Non-pigmented ciliary epithelial cell (primary cell): Measurements from ENCODE around the gene ANKMY1.

ENCODE experiments used
- DNase-seq: peaks from one replicate; pipeline ENCODE4 v3.0.0-alpha.2; 2010; ENCODE audit warnings: low read depth

The ANKMY1 gene

DNA sequence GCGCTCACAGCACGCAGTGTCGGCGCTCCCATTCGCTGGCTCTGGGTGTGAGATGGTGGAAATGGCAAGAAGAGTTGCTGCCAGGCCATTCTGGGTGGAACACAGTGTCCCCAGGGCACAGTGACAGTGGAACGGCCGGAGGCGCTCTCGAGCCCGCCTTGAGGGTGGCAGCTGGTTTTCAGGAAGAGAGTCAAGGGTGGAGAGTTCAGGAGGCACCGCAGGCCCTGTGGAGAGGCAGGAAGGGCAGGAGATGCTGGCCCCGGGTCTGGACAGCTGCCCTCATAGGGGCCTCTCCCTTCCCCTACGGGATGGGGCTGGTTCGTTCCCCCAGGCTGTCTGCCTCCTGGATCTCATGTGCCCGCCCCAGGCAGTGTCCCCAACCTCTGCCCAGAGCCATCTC lies 109.9 kb downstream of the ANKMY1 start:
- DNase-seq = no peak

DNA sequence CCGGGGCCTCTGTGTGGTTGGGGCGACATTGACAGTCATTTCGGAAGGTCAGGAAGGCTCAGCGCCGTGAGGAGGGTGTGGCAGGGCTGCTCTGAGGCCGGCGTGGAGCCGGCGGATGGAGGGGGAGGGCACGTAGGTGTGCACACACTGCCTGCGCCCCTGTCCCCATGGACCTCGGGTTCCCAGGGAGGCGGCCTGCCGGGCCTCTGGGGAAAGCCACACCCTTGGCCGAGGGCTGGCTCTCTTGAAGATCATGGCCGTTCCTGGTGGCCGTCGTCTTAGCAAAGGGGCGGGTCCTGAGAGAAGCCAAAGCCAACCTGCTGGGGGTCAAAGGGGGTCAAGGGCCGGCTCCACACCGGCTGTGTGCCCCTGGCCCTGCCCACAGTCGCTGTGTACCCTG lies 110.5 kb downstream of the ANKMY1 start:
- DNase-seq = no peak

DNA sequence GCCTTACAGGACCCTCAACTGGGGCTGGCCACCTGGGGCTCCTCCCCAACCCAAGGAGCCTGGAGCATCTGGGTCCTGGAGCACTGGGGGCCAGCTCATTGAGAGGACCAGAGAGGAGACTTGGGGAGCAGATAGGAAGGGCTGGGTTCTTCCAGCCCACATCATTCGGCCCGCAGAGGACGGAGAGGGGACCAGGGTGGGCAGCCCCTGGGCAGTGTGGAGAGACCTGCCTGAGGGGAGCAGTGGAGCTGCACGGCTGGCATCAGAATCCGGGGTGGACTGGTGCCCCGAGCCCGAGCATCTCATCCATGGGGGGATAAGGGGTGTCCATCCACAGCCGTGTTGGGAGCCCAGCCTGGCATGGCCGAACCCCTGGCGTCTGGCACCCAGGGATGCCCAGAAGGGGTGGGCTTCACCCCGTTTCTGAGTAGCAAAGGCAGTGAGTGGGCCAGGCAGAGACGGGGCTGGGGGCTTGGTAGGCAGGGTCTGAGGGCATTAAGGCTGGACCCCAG lies 111.1 kb downstream of the ANKMY1 start:
- DNase-seq = no peak

DNA sequence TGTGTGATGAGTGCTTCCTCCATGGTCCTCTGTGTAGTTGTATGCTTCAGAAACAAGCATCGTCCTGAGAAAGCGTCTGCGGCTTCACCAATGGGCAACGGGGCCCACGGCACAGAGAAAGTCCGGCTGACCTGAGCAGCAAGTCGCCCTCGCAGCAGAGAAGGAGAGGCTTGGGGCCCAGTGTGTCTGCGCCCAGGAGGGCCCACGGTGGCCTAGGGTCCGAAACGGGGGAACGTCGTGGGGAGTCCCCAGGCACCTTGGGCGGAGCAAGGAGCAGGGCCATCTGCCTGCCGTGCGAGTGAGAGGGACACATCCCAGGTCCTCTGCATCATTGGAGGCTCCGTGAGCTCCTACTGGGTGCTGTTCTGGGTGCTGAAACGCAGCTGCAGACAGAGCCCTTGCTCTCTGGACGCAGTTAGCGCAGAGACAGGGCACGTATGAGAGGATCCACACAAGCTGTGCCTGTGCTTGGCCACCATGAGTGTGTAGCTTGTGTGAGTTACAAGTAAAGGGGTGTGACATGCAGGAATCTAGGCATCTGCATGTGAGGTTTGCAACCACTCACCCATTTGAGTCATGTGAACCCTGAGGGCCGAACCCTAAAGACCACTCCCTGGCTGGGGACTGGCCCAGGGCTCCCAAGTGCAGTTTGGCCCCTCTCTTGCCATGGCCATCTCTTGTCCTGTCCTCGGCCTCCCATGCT lies 111.7 kb downstream of the ANKMY1 start:
- DNase-seq = no peak

DNA sequence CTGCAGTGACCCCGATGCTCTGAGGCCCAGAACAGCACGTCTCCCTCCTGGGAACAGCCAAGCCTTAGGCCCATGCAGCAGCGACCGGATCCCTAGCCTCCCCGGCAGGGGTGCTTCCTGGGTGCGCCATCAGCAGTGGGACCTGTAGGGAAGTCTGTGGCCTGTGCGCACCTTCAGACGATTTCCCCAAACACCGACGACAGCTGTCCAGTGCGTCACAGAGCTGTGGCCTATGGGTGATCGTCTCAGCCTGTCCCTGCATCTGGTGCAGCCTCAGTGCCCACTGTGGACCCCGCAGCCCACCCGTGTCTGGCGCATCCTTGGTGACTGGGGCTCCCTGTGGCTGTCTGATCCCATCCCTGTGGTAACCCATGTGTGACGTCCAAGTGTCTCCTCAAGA lies 113.3 kb downstream of the ANKMY1 start:
- DNase-seq = no peak

DNA sequence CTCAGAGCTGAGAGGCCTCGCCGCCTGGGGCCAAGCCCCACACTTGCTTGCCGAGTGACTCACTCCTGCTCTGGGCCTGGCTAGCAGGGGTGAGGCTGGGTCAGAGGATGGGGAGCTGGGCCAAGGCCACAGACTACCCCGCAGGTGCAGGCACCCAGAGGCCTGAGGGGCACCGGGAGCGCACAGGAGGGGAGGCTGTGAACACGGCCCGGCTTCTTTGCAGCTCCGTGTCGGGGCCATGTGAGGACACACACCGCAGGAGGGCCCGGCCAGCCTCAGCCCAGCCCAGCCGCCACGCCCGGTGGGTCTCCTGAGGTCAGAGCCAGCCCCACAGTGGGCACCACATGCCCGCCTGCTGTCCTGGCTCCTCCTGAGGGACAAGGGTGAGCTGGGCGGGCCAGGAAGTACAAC lies 113.9 kb downstream of the ANKMY1 start:
- DNase-seq = no peak

DNA sequence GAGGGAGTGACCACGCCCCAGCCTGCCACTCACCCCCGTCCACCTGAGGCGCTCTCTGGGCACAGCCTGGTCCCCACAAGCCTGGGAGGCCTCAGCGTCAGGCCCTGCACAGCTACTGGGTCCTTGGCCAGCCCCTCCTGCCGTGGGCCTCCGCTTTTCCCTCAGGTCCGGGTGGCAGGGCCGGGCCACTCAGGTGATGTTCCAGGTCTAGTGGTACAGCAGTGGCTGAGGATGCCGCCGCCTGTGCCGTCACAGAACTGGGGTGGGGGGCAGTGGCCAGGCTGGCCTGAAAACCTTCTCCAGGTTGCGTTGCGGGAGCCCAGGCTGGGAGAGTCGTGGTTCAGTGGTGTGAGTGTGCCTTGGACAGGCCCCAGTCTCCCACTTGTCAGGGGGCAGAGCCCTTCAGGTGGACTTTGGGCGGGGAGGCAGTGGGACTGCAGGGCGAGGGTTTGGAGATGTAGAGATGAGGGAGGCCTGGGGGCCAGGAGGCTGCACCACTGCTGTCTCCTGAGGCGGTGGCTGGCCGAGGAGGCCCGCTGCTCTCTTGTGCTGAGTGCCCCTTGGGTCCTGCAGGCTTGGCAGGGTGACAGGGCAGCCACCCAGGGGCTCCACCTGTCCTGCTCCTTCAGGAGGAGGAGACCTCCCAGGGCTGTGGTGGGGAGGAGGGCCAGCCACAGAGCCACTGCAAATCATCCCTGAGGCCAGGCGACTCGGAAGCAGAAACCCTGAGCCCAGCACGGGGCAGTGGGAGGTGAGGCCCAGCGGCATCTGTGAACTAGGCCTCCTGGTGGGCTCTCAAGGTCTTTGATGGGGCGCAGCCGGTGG lies 114.7 kb downstream of the ANKMY1 start:
- no peak for DNase-seq

DNA sequence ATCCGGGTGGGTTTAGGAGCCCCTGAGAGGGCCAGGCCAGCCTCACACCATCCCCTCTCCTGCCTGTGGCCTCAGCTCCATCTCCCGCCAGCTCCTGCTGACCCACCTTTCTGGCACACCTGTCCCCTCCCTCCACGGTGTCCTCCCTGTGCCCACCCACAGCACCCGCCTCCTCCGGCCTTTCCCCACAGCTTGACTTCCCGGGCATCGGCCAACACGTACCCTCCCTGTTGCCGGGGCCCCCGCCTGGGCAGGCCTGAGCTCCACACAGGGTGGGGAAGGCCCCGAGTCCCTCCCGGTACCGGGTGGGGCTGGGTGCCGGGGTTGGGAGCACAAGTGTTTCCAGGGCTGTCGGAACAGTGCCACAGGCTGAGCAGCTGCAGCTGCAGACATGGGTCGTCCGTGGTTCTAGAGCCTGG lies 115.8 kb downstream of the ANKMY1 start:
- DNase-seq = no peak

DNA sequence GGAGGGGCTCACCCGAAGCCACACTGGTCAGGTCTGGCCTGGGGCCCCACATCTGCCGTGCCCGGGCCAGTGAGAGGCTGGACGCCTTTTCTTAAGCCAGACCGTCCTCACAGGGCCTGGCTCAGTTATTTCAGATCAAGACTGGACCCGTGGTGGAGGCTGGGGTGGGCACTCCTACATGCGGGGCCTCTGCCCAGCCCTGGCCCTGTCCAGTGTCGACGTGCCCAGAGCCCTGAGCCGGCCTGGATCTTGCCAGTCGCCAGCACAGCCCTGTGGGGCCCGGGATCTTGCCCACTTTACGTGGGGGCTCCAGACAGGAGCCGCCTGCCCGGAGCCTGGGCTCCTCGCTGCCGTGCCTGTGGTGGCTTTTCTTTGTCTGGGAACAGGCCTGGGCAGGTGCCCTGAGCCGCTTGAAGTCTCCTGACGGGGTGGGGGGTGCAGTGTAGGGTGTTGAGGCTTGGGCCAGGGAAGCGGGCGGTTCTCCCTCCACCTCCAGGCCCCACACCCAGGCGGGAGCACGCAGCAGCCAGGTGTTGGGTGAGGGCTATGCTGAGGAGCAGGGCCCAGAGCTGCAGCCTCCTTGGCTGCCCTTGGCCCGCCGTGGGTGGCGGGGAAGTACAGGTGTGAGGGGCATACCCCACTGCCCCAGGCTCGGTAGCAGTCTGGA lies 116.3 kb downstream of the ANKMY1 start:
- no peak for DNase-seq

DNA sequence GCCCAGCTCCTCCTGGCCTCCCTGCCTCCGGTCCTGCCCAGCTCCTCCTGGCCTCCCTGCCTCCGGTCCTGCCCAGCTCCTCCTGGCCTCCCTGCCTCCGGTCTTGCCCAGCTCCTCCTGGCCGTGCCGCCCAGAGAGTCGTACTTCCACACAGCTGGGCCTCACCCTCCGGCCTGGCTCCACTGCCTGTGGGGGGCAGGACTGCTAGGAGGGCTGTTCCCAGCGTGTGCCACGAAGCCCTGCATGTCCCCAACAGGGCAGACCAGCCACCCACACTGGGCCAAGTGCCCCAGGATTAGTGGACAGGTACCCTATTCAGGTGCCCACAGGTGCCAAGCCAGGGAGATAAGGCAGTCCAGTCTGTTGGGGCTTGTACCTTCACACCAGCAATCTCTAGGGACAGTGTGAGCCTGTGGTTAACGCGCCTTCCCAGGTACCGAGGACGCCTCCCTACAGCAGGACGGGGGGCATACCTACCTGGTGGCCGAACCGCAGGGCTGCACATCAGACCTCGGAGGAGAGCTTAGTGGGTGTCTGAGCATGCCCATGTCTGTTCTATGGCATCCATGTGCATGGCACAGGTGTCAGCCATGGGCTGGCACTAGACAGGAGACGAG lies 117.0 kb downstream of the ANKMY1 start:
- DNase-seq = no peak

DNA sequence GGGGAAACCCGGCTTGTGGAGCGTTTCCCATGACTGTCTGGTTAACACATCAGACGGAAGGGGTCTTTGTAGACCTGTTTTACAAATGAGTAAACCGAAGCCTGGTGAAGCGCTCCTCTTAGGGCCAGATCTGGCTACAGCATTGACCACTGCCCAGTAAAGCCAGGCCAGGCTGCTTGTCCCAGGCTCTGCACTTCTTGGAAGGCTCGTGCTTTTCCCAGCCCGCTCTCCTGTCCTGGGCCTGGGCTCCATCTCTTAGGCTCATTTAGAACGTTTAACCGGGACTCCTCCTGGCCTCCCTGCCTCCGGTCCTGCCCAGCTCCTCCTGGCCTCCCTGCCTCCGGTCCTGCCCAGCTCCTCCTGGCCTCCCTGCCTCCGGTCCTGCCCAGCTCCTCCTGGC lies 117.5 kb downstream of the ANKMY1 start:
- no peak for DNase-seq

DNA sequence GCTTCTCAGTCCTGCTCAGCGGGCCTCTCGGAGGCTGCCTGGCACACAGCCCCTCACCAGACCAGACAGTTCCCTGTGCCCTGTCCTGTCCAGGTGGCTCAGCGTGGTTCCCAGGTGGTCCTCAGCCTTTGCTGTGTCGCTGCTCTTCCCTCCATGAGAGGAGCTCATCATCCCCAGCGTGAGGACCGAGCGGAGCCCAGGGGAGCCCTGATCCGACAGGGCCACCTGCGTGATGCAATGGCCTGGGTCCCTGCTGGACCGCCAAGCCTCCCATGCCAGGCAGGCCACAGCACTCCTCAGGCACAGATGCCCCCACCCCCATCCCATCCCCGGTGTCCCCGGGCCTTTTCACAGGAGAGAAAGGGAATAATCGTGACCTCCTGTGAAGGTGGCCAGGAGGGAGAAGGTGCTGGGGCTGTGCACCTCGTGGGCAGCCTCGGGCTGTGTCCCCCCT lies 118.1 kb downstream of the ANKMY1 start:
- no peak for DNase-seq

DNA sequence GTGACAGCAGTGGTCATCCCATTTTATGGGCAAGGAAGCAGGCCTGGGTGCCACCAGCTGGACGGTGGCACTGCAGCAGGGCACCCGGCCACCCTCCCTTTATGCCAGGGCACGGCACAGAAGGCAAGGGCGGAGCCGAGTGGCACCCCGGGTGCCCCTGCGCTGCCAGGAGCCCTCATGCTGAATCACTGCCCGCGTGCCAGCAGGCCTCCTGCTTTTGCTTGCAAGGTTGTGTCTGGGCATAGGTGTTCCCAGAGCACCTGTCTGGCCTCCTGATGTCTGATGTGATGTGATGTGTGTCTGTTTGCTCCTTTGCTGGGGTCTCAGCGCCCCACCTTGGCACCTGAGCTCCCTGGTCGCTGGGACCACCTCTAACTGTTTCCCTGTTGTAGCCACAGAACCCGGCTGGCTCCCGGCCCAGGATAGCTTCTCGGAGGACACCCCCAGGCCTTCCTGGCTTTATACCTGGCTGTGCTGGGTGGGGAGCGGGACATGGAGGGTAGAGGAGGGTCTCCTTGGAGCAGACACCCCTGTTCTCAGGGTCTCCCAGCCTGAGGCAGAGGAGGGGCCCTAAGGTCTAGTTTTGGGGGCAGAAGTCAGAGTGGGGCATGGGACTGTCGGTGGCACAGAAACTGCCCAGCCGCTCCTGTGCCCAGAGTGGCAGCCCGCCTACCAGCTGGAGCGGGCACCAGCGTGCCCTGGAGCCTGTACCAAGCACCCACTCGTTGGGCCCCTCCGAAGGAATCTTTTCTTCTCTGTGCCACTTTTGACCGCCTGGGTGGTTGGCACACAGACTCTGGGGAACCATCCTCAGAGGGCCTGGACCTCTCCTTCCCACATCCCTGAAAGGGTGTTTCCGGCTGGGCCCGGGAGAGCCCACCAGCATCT lies 118.7 kb downstream of the ANKMY1 start:
- DNase-seq = no peak

DNA sequence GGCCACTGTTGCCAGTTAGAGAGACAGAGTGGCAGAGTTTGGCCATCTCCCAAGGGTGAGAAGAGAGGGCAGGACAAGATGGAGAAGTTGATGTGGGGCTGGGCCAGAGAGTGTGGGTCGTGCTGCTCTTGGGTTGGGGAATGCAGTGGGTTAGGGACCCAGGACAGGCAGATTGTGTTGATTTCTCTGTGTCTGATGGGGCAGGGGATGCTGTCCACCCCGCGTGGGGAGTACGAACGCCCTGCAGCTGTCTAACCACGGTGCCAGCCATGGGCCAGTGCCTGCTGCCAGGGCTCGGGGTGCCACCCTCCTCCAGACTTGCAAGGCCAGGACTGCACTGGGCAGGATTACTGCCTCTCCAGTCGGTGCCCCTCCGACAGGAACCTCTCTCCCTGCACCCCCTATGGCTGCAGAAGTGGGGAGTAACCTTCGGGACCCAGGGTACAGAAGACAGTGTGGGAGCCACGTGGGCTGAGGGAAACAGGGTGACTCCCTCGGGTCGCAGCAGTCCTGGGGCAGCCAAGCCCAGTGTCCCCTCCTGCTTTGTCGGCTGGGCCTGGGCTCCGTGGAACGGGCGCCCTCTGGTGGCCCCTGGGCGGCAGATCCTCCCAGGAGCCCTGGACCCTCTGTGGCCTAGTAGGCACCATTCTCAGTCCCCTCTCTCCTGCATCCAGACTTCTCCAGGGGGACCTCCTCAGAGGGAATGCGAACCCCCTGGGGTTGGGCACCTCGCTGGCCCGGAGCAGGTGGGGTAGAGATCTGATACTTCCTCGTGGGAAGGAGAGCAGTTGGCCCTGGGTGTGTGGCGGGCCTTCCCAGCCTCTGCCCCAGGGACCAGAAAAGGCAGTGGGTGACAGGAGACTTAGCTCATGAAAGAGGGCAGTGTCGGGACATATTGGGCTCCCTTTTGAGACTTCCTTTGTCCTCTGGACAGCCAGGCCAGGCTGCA lies 119.7 kb downstream of the ANKMY1 start:
- no peak for DNase-seq

DNA sequence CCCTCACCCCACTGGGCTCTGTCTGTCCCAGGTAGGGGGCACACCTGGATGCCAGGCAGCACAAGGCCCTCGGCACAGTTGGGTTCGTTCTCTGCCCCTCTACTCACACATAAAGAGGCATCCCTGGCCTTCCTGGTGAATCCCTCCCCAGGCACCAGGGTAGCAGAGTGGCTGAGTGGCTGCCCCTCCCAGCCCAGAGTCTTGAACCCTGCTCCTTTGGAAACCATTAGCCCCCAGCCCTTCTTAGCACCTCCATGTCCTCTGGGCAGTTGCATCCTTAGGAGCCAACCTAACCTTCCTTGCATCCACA lies 120.3 kb downstream of the ANKMY1 start:
- no peak for DNase-seq

DNA sequence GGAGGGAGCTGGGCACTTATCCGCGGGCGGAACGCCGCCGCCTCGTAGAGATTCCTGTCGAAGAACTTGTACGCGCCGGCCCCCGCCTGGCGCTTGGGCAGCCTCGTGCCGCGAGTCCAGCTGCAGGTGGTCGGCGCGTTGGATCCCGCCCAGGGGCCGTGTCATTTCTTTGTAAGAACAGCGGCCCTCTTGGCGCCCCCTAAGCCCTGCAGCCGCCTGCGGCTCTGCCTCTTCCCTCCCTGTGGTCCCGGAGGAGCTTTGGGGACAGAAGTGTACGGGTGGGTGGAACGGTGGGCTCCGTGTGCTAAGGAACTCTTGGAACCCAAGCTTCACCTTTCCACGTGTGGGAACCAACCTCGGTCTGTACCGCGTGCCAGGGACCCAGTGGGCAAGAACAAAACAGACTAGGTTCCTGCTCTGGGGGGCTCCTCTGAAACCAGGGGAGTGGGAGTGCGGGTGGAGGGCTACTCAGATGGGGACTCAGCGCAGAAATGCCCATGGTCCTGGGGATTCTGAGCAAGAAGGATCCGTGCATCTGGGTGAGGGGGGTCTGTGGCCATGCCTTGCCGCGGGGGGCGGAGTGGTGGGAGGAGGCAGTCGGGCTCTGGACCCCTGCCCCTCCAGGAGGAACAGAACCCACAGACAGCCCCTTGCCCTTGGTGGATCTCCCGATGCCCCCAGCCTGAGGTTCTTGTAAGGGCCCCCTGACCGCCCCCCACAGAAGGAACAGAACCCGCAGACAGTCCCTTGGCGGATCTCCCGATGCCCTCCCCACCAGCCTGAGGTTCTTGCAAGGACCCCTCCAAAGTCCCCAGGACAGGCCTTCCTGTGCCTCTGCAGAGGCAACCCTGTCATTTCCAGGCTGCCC lies 120.9 kb downstream of the ANKMY1 start:
- no peak for DNase-seq

DNA sequence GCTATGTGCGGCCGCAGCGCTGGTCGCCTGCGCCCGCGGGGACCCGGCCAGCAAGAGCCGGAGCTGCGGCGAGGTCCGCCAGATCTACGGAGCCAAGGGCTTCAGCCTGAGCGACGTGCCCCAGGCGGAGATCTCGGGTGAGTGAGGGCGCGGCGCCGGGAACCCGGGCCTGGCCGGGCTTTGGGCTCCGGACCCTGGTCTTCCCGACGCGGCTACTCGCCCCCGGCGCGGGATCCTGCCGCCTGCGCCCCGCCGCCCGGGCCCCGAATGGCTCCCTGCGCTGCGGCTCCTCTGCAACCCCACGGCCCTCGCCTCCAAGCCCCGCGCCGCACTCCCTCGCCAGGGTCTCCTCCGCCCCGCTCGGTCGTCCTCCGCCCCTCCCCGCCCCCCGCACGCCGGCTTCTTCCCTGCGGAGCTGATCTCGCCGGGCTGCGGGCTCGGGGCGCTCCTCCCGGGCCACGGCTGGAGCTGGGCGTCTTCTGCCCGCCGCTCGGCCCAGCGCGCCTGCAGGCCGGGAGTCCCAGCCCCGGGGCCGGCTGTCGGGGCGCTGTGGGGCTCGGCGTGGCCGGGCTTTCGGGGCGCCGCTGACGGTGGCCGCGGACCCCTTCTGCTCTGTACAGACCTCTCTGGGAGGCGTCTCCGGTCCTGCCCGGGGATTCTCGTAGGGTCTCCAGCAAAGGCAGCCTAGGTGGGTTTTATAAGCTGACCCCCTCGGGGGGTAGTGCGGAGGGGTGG lies 121.7 kb downstream of the ANKMY1 start:
- no peak for DNase-seq

DNA sequence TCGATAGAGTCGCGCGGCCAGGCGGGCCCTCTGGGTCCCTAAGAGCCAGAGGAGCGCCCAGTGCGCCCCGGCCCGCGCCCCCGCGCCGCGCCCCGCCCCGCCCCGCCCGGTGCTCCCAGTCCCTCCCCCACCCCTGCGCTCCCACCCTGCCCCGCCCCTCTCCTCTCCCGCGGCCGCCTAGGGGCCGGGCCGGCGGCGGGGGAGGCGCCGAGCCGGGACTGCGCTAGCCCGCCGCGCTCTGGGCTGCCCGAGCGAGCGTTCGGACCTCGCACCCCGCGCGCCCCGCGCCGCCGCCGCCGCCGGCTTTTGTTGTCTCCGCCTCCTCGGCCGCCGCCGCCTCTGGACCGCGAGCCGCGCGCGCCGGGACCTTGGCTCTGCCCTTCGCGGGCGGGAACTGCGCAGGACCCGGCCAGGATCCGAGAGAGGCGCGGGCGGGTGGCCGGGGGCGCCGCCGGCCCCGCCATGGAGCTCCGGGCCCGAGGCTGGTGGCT lies 122.3 kb downstream of the ANKMY1 start, which contains the start of gene GPC1:
Gene GPC1 (plus strand): TSS at position 207 of the 491 bp plus-strand sequence. CDS start 256 bp downstream, at position 463.
- DNase-seq = no peak
